GM12872 (cell line): ENCODE measurements around the gene GPR132.

Experiments
- CTCF ChIP-seq: IDR thresholded peaks from 3 replicates; pipeline ENCODE4 v1.5.1; 2011; ENCODE audit warnings: low read depth, mild to moderate bottlenecking, low read length, moderate library complexity; ENCODE audit not compliant: insufficient read depth

Gene GPR132

GRCh38 chr14:105084741-105085571 is 19.7 kb upstream of the GPR132 start:
- TF ChIP-seq CTCF: no peak

DNA sequence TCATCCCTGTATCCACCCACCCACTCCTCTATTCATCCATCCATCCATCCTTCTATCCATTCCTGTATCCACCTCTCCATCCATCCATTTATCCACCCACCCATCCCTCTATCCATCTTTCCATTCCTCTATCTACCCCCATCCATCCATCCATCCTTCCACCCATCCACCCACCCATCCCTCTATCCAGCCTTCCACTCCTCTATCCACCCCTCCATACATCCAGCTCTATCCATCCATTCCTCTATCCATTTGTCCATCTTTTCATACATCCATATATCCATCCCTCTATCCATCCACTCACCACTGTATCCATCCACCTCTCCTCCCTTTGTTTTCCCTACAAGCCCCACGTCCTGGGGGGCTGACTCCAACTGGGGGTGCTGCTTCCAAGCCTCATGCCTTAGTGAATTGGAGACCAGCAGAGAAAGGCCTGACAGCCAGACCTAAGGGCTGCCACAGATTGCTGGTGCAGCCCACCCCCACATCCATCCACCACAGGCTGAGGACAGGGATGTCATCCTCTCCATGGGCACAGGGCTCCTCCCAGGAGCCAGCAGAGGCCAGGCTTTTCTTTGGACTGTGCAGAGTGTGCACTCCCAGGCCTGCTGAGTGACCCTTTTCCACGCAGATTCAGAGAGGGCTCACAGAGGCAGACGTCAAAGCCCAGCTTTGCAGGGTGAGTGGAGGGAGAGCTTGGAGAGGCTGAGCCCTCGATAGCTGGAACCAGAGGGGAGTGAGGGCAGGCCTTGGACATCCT is 18.9 kb upstream of the GPR132 start:
- TF ChIP-seq CTCF: no peak

DNA sequence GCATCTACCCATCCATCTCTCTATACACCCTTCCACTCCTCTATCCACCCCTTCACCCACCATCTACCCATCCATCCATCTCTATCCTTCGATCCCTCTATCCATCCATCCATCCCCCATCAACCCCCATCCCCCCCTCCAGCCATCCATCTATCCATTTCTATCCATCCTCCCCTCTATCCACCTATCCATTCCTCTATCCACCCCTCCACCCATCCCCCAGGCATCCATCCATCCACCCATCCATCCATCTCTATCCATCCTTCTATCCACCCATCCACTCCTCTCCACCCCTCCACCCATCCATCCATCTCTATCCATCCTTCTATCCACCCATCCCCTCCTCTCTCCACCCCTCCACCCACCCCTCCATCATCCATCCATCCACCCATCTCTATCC is 17.5 kb upstream of the GPR132 start:
- no peak for TF ChIP-seq CTCF

GRCh38 chr14:105080161-105080560 is 14.9 kb upstream of the GPR132 start:
- no peak for TF ChIP-seq CTCF

- TF ChIP-seq CTCF: no peak
Observed at GRCh38 chr14:105078294-105078693, 13.1 kb upstream of the GPR132 start.

DNA sequence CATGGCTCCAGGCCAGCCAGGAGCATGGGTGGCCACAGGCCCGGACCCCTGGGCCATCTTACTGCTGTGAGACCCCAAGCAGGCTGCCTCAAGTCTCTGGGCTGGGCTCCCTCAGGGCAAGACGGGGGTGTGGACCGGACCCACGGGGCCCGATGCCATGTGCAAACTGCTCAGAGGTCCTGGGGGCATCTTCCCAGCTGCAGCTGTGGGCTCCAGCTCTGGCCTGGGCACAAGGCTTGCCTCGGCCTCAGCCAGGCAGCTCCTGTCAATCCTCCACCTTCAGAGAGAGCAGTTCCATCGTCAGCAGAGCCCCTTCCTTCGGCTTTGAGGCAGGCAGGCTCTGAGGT is 12.4 kb upstream of the GPR132 start:
- TF ChIP-seq CTCF: no peak

GRCh38 chr14:105076805-105077648 is 11.8 kb upstream of the GPR132 start:
- TF ChIP-seq CTCF: no peak
